ENCODE results near the gene KRTAP25-1.

DNA sequence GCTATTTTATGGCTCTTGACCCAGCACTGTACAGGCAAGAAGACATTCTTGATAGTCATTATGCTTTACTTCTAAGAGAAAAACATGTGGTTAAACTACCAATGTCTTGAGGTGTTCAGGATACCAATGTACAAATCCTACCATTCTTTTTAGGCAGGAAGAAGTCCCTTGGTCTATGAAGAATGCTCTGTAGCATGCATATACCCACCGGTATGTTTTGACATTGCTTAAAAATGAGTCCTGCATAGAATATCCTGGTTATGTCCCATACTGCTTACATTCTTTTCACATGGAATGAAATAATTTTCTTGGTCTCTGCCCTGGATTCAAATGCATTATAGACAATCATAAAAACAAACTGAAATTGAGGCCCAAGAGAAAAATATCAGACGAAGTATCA is 43.4 kb upstream of the KRTAP25-1 start:
- TF ChIP-seq, protein P1, sequence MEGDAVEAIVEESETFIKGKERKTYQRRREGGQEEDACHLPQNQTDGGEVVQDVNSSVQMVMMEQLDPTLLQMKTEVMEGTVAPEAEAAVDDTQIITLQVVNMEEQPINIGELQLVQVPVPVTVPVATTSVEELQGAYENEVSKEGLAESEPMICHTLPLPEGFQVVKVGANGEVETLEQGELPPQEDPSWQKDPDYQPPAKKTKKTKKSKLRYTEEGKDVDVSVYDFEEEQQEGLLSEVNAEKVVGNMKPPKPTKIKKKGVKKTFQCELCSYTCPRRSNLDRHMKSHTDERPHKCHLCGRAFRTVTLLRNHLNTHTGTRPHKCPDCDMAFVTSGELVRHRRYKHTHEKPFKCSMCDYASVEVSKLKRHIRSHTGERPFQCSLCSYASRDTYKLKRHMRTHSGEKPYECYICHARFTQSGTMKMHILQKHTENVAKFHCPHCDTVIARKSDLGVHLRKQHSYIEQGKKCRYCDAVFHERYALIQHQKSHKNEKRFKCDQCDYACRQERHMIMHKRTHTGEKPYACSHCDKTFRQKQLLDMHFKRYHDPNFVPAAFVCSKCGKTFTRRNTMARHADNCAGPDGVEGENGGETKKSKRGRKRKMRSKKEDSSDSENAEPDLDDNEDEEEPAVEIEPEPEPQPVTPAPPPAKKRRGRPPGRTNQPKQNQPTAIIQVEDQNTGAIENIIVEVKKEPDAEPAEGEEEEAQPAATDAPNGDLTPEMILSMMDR (conservative IDR thresholded peaks at IDR 0.05; ENCODE audit: low read depth, low read length) = no peak
- no peak for TF ChIP-seq MXI1 (IDR thresholded peaks at IDR 0.05; ENCODE audit: borderline replicate concordance, low read depth, low read length)
- no peak for TF ChIP-seq RCOR1 (IDR thresholded peaks at IDR 0.05; ENCODE audit: insufficient replicate concordance, low read length)
- no peak for TF ChIP-seq RFX5 (IDR thresholded peaks at IDR 0.05; ENCODE audit: low read depth, low read length)
- TF ChIP-seq BHLHE40 (IDR thresholded peaks at IDR 0.05; ENCODE audit: low read depth, low read length) = no peak
- TF ChIP-seq SMC3 (IDR thresholded peaks at IDR 0.05; ENCODE audit: low read depth, low read length) = no peak

Measured in IMR-90 (cell line).